Astrocyte of the cerebellum (primary cell): ENCODE results near the gene KLHL2.
A peak's percentile ranks its signal among the peaks of the same experiment; 100 is the strongest.

Experiments used
- DNase-seq: peaks from one replicate; pipeline ENCODE4 v3.0.0-alpha.2; 2011; ENCODE audit warnings: low read depth
- H3K4me3 ChIP-seq: 2 replicates; pipeline ENCODE4 v1.5.1; 2011; ENCODE audit warnings: mild to moderate bottlenecking, low read depth, low read length, moderate library complexity
- in situ Hi-C: cut with HindIII; loops from 2 replicates; pipeline ENCODE4 v1.10.0; 2017; ENCODE audit warnings: low sequenced_read_pairs
- TF ChIP-seq, protein P1 (sequence below): IDR thresholded peaks from 2 replicates; pipeline ENCODE4 v1.5.1; 2012; ENCODE audit warnings: low read length, low read depth, moderate library complexity, mild to moderate bottlenecking; ENCODE audit errors: missing control alignments

The KLHL2 gene

DNA sequence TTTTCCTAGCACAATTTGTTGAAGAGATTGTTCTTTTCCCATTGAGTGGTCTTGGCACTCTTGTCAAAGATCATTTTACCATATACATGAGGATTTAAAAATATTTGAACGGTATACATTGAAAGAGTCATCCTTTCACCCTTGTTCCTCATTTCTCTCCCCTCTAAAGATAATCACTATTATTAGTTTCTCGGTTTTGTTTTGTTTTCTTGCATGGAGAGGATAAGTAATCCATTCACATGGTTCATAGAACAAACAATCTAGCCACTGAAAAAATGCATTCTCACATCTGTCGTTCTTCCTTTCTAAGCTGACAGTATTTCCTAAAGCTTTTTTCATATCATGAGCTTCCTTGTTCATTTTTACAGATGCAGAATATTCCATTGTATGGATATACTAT lies 80.9 kb downstream of the KLHL2 start:
- TF ChIP-seq, protein P1, sequence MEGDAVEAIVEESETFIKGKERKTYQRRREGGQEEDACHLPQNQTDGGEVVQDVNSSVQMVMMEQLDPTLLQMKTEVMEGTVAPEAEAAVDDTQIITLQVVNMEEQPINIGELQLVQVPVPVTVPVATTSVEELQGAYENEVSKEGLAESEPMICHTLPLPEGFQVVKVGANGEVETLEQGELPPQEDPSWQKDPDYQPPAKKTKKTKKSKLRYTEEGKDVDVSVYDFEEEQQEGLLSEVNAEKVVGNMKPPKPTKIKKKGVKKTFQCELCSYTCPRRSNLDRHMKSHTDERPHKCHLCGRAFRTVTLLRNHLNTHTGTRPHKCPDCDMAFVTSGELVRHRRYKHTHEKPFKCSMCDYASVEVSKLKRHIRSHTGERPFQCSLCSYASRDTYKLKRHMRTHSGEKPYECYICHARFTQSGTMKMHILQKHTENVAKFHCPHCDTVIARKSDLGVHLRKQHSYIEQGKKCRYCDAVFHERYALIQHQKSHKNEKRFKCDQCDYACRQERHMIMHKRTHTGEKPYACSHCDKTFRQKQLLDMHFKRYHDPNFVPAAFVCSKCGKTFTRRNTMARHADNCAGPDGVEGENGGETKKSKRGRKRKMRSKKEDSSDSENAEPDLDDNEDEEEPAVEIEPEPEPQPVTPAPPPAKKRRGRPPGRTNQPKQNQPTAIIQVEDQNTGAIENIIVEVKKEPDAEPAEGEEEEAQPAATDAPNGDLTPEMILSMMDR, result no peak
- in situ Hi-C loops, result no loop called here
- H3K4me3 ChIP-seq, result no peak overlapping the region
- no peak for DNase-seq

DNA sequence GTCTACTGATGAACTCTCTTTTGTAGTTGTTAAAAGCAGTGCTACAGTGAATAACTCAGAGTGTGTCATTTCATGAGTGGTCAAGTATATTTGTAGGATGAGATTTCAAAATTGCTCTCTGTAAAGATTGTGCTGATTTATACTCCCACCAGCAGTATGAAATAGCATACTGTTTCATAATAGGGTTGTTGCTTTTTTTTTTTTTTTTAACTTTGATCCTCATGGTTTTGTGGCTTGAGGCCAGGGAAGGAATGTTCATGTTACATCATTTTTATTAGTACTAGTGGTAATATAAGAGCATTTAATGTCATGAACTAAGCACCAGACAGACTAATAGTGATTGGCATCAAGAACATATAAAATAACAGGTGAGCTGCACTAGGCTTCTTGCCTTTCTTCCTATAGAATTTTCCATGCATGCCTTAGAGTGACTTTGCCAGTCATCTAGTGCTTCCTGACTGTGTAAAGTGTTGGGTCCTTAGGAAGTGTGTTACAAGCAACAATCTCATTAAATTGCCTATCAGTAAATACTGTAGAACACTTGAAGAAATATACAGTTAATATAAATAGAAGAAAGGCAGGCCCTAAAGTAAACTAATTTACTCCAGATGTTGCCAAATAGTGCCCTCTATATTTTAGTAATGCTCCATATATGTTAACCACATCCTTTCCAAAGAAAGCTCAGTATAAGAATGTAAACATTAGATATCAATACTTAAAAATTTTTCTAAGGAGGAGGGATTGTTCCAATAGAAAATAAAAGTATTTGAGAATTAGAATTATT lies 81.5 kb downstream of the KLHL2 start:
- H3K4me3 ChIP-seq, result no peak overlapping the region
- DNase-seq, result peak; percentile 35
- TF ChIP-seq, protein P1, result no peak
- in situ Hi-C loops, result no loop called here

DNA sequence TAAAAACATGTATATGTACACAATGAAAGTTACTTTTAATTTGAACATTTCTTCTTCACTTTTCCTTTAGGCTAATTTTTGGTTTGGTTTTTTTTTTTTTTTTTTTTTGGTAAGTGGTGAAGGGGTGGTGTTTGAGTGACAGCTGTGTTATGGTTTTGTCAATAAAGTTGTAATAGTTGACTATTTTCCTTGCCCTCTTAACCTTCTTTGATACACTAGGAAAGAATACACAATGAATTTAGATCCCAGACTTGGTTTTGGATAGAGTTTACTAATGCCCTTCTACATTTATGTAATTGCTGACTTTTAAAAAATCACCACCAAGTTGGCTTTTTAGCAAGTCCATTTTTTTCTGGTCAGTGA lies 82.0 kb downstream of the KLHL2 start:
- no peak overlapping the region for H3K4me3 ChIP-seq
- TF ChIP-seq, protein P1, result no peak
- in situ Hi-C loops, result no loop called here
- no peak for DNase-seq

DNA sequence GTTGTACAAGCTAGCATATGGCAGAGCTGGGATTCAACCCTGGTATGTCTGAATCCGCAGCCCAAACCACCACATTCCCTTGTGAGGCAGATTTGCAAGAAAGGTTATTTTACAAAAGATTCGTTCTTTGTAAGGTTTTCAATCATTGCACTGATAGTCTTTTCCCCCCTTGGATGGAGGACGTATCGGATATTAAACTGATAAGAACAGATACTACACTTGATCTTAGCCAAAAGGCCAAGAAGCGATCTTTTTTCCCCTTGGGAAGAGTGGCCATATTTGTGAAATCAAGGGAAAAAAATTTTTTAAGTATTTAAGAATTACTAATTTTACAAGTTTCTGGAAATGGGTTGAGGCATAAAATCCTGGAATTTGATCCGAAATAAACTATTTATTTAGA lies 85.7 kb downstream of the KLHL2 start:
- TF ChIP-seq, protein P1, result no peak
- in situ Hi-C loops, result no loop called here
- H3K4me3 ChIP-seq, result no peak overlapping the region
- no peak for DNase-seq

DNA sequence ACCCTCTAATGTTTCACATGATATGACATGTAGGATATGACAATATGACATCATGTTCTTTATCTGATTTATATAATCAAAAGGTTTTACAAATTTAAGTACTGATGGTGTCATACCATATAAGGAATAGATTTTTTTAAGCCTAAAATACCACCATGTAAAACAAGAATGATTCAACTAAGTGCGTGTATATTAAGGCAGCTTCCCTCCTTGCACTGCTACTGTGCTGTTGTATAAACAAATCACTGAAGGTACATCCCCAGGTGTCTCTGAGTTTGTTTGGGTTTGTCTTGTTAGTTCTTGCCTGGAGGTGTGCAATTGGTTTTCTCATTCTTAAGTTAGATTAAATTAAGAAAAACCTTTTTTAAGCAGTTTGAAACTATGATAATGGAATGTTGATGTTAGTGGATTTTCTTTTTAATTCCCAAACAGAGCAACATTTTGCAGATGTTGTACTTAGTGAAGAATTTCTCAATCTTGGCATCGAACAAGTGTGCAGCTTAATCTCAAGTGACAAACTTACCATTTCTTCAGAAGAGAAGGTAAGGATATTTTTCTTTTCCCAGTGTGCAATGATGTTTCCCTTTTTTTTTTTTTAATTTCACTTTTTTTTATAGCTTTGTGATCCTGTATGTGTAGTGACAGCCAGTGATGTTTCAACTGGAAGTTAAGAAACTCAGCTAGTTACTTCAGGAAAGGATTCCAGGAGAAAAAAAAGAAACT lies 86.7 kb downstream of the KLHL2 start:
- in situ Hi-C loops, result no loop called here
- TF ChIP-seq, protein P1, result no peak
- DNase-seq, result no peak
- no peak overlapping the region for H3K4me3 ChIP-seq

DNA sequence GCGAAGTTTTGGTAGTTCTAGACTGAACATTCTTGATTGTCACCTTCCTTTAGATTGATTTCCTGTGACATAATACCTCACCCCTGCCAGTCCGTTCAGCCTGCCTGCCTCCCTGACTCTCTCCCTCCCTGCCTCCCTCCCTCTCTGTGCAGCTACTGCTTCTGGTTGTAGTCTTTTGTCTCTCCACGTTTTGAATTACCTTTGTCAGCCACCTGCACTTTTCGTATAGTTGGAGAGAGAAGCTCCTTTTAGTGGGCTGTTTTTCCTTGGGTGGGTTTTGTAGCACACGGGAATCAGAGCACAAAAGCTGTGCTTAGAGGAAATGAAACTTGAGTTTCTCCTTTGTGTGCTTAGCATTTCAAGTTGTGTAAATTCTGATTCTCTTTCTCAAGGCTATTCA lies 87.5 kb downstream of the KLHL2 start:
- in situ Hi-C loops, result no loop called here
- TF ChIP-seq, protein P1, result no peak
- H3K4me3 ChIP-seq, result no peak overlapping the region
- no peak for DNase-seq
